ENCODE data around the gene ZBED1.

GRCh38 chrX:2464677-2465166 lies 36.1 kb downstream of the ZBED1 start:
- no peak for TF ChIP-seq ATF2 (CRISPR knock-in tag; IDR thresholded peaks at IDR 0.05; ENCODE audit: borderline replicate concordance, low read depth)
- TF ChIP-seq PRDM15 (CRISPR knock-in tag; IDR thresholded peaks at IDR 0.05) = no peak
- TF ChIP-seq CTCF (IDR thresholded peaks at IDR 0.05) = no peak
- TF ChIP-seq GABPB1 (CRISPR knock-in tag; IDR thresholded peaks at IDR 0.05) = no peak
- TF ChIP-seq ELF4 (CRISPR knock-in tag; IDR thresholded peaks at IDR 0.05; ENCODE audit: low read depth) = no peak
- no peak for TF ChIP-seq JUN (CRISPR knock-in tag; IDR thresholded peaks at IDR 0.05)
- no peak for TF ChIP-seq USF2 (CRISPR knock-in tag; IDR thresholded peaks at IDR 0.05)
- no peak for TF ChIP-seq SP1 (CRISPR knock-in tag; conservative IDR thresholded peaks at IDR 0.05)
